ENCODE results near the gene PAK5.

PAK5 gene

GRCh38 chr20:9837634-9838033, 1.2 kb downstream of the PAK5 start:
- H3K36me3 ChIP-seq (ENCODE audit: control insufficient read depth, insufficient read depth, low read length), result no peaks in the 10 kb centered on the region
- H3K27ac ChIP-seq (ENCODE audit: low read depth, low read length), result no peak overlapping the region
- no peak overlapping the region for H3K9ac ChIP-seq (ENCODE audit: low read length)
- peaks cover 43% of the 10 kb centered on the region for H3K27me3 ChIP-seq (ENCODE audit: control insufficient read depth, insufficient read depth, low read length)
- H3K9me3 ChIP-seq (ENCODE audit: control insufficient read depth, insufficient read depth, low read depth, low read length), result no peaks in the 10 kb centered on the region
- H3K4me1 ChIP-seq (ENCODE audit: control insufficient read depth, insufficient read depth, low read length), result peaks cover 7% of the 10 kb centered on the region
- H3K4me3 ChIP-seq (ENCODE audit: low read depth, low read length), result peak overlapping the region; percentile 88; the same call in 1 of the 2 replicates

- peaks cover 7% of the 10 kb centered on the region for H3K4me1 ChIP-seq (ENCODE audit: control insufficient read depth, insufficient read depth, low read length)
- H3K27me3 ChIP-seq (ENCODE audit: control insufficient read depth, insufficient read depth, low read length), result peaks cover 43% of the 10 kb centered on the region
- no peak overlapping the region for H3K27ac ChIP-seq (ENCODE audit: low read depth, low read length)
- H3K36me3 ChIP-seq (ENCODE audit: control insufficient read depth, insufficient read depth, low read length), result no peaks in the 10 kb centered on the region
- H3K9ac ChIP-seq (ENCODE audit: low read length), result no peak overlapping the region
- no peaks in the 10 kb centered on the region for H3K9me3 ChIP-seq (ENCODE audit: control insufficient read depth, insufficient read depth, low read depth, low read length)
- no peak overlapping the region for H3K4me3 ChIP-seq (ENCODE audit: low read depth, low read length)
Observed at GRCh38 chr20:9835302-9835701, 3.6 kb downstream of the PAK5 start.

DNA sequence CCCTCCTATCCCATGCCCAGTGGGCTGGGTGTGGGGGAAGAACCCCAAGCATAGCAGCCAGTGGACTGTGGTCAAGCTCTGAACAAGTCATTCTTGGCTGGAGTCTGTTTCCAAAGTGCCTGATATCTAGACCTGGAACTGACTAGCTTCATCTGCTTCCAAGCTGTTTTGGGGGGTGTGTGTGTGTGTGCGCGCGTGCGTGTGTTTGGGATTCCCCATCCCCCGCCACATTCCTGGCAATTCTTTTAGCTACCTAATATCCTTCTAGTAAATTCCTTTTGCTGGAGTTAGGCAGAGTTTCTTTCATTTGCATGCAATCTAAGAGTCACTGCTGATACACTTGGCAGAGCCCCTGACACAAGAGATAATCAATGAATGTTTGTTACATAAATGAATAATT, 7.8 kb downstream of the PAK5 start:
- no peak overlapping the region for H3K27ac ChIP-seq (ENCODE audit: low read depth, low read length)

GRCh38 chr20:9829835-9830234, 9.0 kb downstream of the PAK5 start:
- H3K4me1 ChIP-seq (ENCODE audit: control insufficient read depth, insufficient read depth, low read length), result no peaks in the 10 kb centered on the region
- no peaks in the 10 kb centered on the region for H3K9me3 ChIP-seq (ENCODE audit: control insufficient read depth, insufficient read depth, low read depth, low read length)
- peaks cover 5% of the 10 kb centered on the region; the same call in 1 of the 2 replicates for H3K27me3 ChIP-seq (ENCODE audit: control insufficient read depth, insufficient read depth, low read length)
- H3K9ac ChIP-seq (ENCODE audit: low read length), result no peak overlapping the region
- H3K27ac ChIP-seq (ENCODE audit: low read depth, low read length), result no peak overlapping the region
- H3K36me3 ChIP-seq (ENCODE audit: control insufficient read depth, insufficient read depth, low read length), result no peaks in the 10 kb centered on the region
- no peak overlapping the region for H3K4me3 ChIP-seq (ENCODE audit: low read depth, low read length)

More for the DNA sequence above, 7.8 kb downstream of the PAK5 start:
- Histone ChIP-seq H3K9ac (ENCODE audit: low read length) (no peak overlapping the region), H3K4me3 (ENCODE audit: low read depth, low read length) (no peak overlapping the region), H3K27me3 (ENCODE audit: control insufficient read depth, insufficient read depth, low read length) (peaks cover 17% of the 10 kb centered on the region), H3K4me1 (ENCODE audit: control insufficient read depth, insufficient read depth, low read length) (no peaks in the 10 kb centered on the region), H3K36me3 (ENCODE audit: control insufficient read depth, insufficient read depth, low read length) (no peaks in the 10 kb centered on the region), H3K9me3 (ENCODE audit: control insufficient read depth, insufficient read depth, low read depth, low read length) (no peaks in the 10 kb centered on the region)

- Histone ChIP-seq H3K4me1 (ENCODE audit: control insufficient read depth, insufficient read depth, low read length) (no peaks in the 10 kb centered on the region), H3K4me3 (ENCODE audit: low read depth, low read length) (no peak overlapping the region), H3K27ac (ENCODE audit: low read depth, low read length) (no peak overlapping the region), H3K36me3 (ENCODE audit: control insufficient read depth, insufficient read depth, low read length) (no peaks in the 10 kb centered on the region), H3K9ac (ENCODE audit: low read length) (no peak overlapping the region), H3K9me3 (ENCODE audit: control insufficient read depth, insufficient read depth, low read depth, low read length) (no peaks in the 10 kb centered on the region), H3K27me3 (ENCODE audit: control insufficient read depth, insufficient read depth, low read length) (no peaks in the 10 kb centered on the region)
Observed at GRCh38 chr20:9817654-9818053, 21.2 kb downstream of the PAK5 start.

- Histone ChIP-seq H3K27me3 (ENCODE audit: control insufficient read depth, insufficient read depth, low read length) (no peaks in the 10 kb centered on the region), H3K4me1 (ENCODE audit: control insufficient read depth, insufficient read depth, low read length) (no peaks in the 10 kb centered on the region), H3K9ac (ENCODE audit: low read length) (no peak overlapping the region), H3K9me3 (ENCODE audit: control insufficient read depth, insufficient read depth, low read depth, low read length) (no peaks in the 10 kb centered on the region), H3K27ac (ENCODE audit: low read depth, low read length) (no peak overlapping the region), H3K36me3 (ENCODE audit: control insufficient read depth, insufficient read depth, low read length) (no peaks in the 10 kb centered on the region), H3K4me3 (ENCODE audit: low read depth, low read length) (no peak overlapping the region)
Observed at GRCh38 chr20:9815632-9816031, 23.2 kb downstream of the PAK5 start.

- Histone ChIP-seq H3K27ac (ENCODE audit: low read depth, low read length) (no peak overlapping the region), H3K9me3 (ENCODE audit: control insufficient read depth, insufficient read depth, low read depth, low read length) (no peaks in the 10 kb centered on the region), H3K4me3 (ENCODE audit: low read depth, low read length) (no peak overlapping the region), H3K9ac (ENCODE audit: low read length) (no peak overlapping the region), H3K4me1 (ENCODE audit: control insufficient read depth, insufficient read depth, low read length) (no peaks in the 10 kb centered on the region), H3K36me3 (ENCODE audit: control insufficient read depth, insufficient read depth, low read length) (no peaks in the 10 kb centered on the region), H3K27me3 (ENCODE audit: control insufficient read depth, insufficient read depth, low read length) (no peaks in the 10 kb centered on the region)
Observed at GRCh38 chr20:9810738-9811137, 28.1 kb downstream of the PAK5 start.

- Histone ChIP-seq H3K27ac (ENCODE audit: low read depth, low read length) (no peak overlapping the region), H3K4me3 (ENCODE audit: low read depth, low read length) (no peak overlapping the region), H3K27me3 (ENCODE audit: control insufficient read depth, insufficient read depth, low read length) (no peaks in the 10 kb centered on the region), H3K4me1 (ENCODE audit: control insufficient read depth, insufficient read depth, low read length) (no peaks in the 10 kb centered on the region), H3K36me3 (ENCODE audit: control insufficient read depth, insufficient read depth, low read length) (no peaks in the 10 kb centered on the region), H3K9ac (ENCODE audit: low read length) (no peak overlapping the region), H3K9me3 (ENCODE audit: control insufficient read depth, insufficient read depth, low read depth, low read length) (no peaks in the 10 kb centered on the region)
Observed at GRCh38 chr20:9809271-9809670, 29.6 kb downstream of the PAK5 start.

- Histone ChIP-seq H3K4me1 (ENCODE audit: control insufficient read depth, insufficient read depth, low read length) (no peaks in the 10 kb centered on the region), H3K27me3 (ENCODE audit: control insufficient read depth, insufficient read depth, low read length) (no peaks in the 10 kb centered on the region), H3K4me3 (ENCODE audit: low read depth, low read length) (no peak overlapping the region), H3K36me3 (ENCODE audit: control insufficient read depth, insufficient read depth, low read length) (no peaks in the 10 kb centered on the region), H3K9ac (ENCODE audit: low read length) (no peak overlapping the region), H3K27ac (ENCODE audit: low read depth, low read length) (no peak overlapping the region), H3K9me3 (ENCODE audit: control insufficient read depth, insufficient read depth, low read depth, low read length) (no peaks in the 10 kb centered on the region)
Observed at GRCh38 chr20:9808166-9808565, 30.7 kb downstream of the PAK5 start.

- no peak overlapping the region for H3K9ac ChIP-seq (ENCODE audit: low read length)
- H3K27ac ChIP-seq (ENCODE audit: low read depth, low read length), result no peak overlapping the region
- H3K4me3 ChIP-seq (ENCODE audit: low read depth, low read length), result no peak overlapping the region
- no peaks in the 10 kb centered on the region for H3K36me3 ChIP-seq (ENCODE audit: control insufficient read depth, insufficient read depth, low read length)
- no peaks in the 10 kb centered on the region for H3K27me3 ChIP-seq (ENCODE audit: control insufficient read depth, insufficient read depth, low read length)
- no peaks in the 10 kb centered on the region for H3K9me3 ChIP-seq (ENCODE audit: control insufficient read depth, insufficient read depth, low read depth, low read length)
- no peaks in the 10 kb centered on the region for H3K4me1 ChIP-seq (ENCODE audit: control insufficient read depth, insufficient read depth, low read length)
Observed at GRCh38 chr20:9807136-9807535, 31.7 kb downstream of the PAK5 start.

DNA sequence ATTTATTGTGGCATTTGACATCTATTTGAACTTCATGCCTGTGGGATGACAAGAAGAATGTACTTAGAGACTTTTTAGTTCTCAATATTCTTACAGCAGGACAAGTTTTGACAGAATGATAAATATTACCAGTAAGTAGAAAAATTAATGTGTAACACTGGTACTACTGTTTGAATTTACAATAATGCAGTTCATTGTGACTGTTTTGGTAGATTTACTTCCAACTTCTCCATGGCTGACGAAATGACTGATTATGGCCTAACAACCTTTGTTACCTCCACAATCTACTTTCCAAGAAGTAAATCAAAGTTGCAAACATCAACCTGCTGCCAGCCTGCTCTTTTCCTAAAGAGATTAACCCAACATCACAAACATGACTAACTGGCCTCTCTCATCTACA, 38.5 kb downstream of the PAK5 start:
- H3K9ac ChIP-seq (ENCODE audit: low read length), result no peak overlapping the region
- no peaks in the 10 kb centered on the region for H3K36me3 ChIP-seq (ENCODE audit: control insufficient read depth, insufficient read depth, low read length)
- no peaks in the 10 kb centered on the region for H3K27me3 ChIP-seq (ENCODE audit: control insufficient read depth, insufficient read depth, low read length)
- H3K4me3 ChIP-seq (ENCODE audit: low read depth, low read length), result no peak overlapping the region
- no peaks in the 10 kb centered on the region for H3K4me1 ChIP-seq (ENCODE audit: control insufficient read depth, insufficient read depth, low read length)
- no peaks in the 10 kb centered on the region for H3K9me3 ChIP-seq (ENCODE audit: control insufficient read depth, insufficient read depth, low read depth, low read length)
- no peak overlapping the region for H3K27ac ChIP-seq (ENCODE audit: low read depth, low read length)

- Histone ChIP-seq H3K9ac (ENCODE audit: low read length) (no peak overlapping the region), H3K4me1 (ENCODE audit: control insufficient read depth, insufficient read depth, low read length) (no peaks in the 10 kb centered on the region), H3K36me3 (ENCODE audit: control insufficient read depth, insufficient read depth, low read length) (no peaks in the 10 kb centered on the region), H3K9me3 (ENCODE audit: control insufficient read depth, insufficient read depth, low read depth, low read length) (no peaks in the 10 kb centered on the region), H3K27me3 (ENCODE audit: control insufficient read depth, insufficient read depth, low read length) (no peaks in the 10 kb centered on the region), H3K27ac (ENCODE audit: low read depth, low read length) (no peak overlapping the region), H3K4me3 (ENCODE audit: low read depth, low read length) (no peak overlapping the region)
Observed at GRCh38 chr20:9794831-9795230, 44.0 kb downstream of the PAK5 start.
